Measurements from ENCODE around the gene KRTAP16-1. TPM values are rescaled to one million over a fixed set of nuclear protein-coding genes. Genes with fewer than 3 reads are reported as not detected.
"Not testable (repeated sequence)": the region's sequence is repeated elsewhere in the genome, so short reads cannot be mapped to it uniquely, and the experiment has no call there.

Gene KRTAP16-1, protein sequence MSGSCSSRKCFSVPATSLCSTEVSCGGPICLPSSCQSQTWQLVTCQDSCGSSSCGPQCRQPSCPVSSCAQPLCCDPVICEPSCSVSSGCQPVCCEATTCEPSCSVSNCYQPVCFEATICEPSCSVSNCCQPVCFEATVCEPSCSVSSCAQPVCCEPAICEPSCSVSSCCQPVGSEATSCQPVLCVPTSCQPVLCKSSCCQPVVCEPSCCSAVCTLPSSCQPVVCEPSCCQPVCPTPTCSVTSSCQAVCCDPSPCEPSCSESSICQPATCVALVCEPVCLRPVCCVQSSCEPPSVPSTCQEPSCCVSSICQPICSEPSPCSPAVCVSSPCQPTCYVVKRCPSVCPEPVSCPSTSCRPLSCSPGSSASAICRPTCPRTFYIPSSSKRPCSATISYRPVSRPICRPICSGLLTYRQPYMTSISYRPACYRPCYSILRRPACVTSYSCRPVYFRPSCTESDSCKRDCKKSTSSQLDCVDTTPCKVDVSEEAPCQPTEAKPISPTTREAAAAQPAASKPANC
- total RNA-seq = not detected

DNA sequence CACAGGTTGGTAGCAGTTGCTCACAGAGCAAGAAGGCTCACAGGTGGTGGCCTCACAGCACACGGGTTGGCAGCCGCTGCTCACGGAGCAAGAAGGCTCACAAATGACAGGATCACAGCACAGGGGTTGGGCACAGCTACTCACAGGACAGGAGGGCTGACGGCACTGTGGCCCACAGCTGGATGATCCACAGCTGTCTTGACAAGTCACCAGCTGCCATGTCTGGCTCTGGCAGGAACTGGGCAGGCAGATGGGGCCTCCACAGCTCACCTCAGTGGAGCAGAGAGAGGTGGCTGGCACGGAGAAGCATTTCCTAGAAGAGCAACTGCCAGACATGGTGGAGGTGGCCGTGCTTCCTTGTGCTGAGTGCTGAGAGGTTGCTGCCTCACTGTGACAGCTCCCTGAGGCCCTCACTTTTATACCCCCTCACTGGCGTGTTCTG is at the start of gene KRTAP16-1:
Gene KRTAP16-1, minus strand, starts transcription at position 392 of the 442 bp plus-strand sequence. Its CDS starts 56 bp downstream, at position 336.
- Histone ChIP-seq H3K4me3 (peak within 1 kb of the TSS in 1 of 4 donors; percentile 17), H3K27me3 (no peaks in the 10 kb centered on the region), H3K9me3 (no peaks in the 10 kb centered on the region), H3K36me3 (no peaks in the 10 kb centered on the region), H3K27ac (peak within 1 kb of the TSS in 3 of 4 donors; percentile 30 to 77 (median 62)), H3K4me1 (peaks cover 0 to 23% (median 0%) of the 10 kb centered on the region in 4 donors)
- DNase-seq = peak; percentile 42 to 58 (median 45)
- TF ChIP-seq CTCF (IDR thresholded peaks at IDR 0.05) = no peak
- no peak for TF ChIP-seq POLR2A (IDR thresholded peaks at IDR 0.05)

- H3K27ac ChIP-seq = no peak overlapping the region
- no peak for TF ChIP-seq CTCF (IDR thresholded peaks at IDR 0.05)
- TF ChIP-seq POLR2A (IDR thresholded peaks at IDR 0.05) = no peak
Measured at GRCh38 chr17:41354536-41354935, 45.4 kb upstream of the KRTAP16-1 start.

DNA sequence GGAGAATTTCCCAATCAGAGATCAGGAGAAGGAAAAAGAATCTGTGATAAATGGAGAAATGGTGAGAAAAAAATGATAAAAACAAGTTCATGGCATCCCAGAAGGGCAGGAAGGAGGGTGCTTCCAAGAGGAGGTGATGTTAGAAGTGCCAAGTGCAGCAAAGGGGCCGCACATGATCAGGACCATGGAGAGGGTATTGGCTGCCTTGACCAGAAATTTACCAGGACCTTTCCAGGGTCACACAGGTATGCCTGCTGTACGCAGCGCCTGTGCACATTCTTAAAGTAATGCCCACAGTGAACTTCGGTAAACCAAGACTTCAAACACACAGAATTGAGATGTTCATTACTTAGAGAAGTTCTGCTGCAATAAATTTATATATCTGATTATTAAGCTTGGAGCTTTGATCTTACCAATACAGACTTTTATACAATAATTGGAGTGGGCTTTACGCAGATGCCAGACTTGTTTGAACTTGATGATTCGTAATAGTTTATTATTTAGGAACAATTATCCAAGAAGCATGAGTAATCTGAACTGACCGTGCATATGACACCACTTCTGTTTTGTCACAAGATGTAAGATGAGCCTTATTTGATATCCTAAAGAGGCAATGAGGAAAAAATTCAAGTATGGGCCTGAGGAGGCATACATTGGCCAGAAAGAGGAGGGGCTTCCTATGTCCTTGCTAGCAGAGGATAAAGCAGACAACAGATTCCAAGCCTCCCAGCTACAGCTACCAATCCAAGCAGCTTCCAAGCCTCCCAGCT is 43.7 kb upstream of the KRTAP16-1 start:
- H3K27ac ChIP-seq = no peak overlapping the region
- no peaks in the 10 kb centered on the region for H3K27me3 ChIP-seq
- H3K4me3 ChIP-seq = no peak overlapping the region
- DNase-seq = no peak
- TF ChIP-seq CTCF (IDR thresholded peaks at IDR 0.05) (no peak), POLR2A (IDR thresholded peaks at IDR 0.05) (no peak)
- no peaks in the 10 kb centered on the region for H3K9me3 ChIP-seq
- no peaks in the 10 kb centered on the region for H3K36me3 ChIP-seq
- no peaks in the 10 kb centered on the region for H3K4me1 ChIP-seq

More at GRCh38 chr17:41354536-41354935, 45.4 kb upstream of the KRTAP16-1 start:
- Histone ChIP-seq H3K36me3 (no peaks in the 10 kb centered on the region), H3K27me3 (no peaks in the 10 kb centered on the region), H3K4me3 (no peak overlapping the region), H3K9me3 (no peaks in the 10 kb centered on the region), H3K4me1 (no peaks in the 10 kb centered on the region)
- no peak for DNase-seq

GRCh38 chr17:41351177-41351576 is 42.1 kb upstream of the KRTAP16-1 start:
- TF ChIP-seq CTCF (IDR thresholded peaks at IDR 0.05) (no peak), POLR2A (IDR thresholded peaks at IDR 0.05) (no peak)
- Histone ChIP-seq H3K4me3 (no peak overlapping the region), H3K27me3 (no peaks in the 10 kb centered on the region), H3K36me3 (no peaks in the 10 kb centered on the region), H3K4me1 (no peaks in the 10 kb centered on the region), H3K9me3 (no peaks in the 10 kb centered on the region), H3K27ac (no peak overlapping the region)
- DNase-seq = no peak

DNA sequence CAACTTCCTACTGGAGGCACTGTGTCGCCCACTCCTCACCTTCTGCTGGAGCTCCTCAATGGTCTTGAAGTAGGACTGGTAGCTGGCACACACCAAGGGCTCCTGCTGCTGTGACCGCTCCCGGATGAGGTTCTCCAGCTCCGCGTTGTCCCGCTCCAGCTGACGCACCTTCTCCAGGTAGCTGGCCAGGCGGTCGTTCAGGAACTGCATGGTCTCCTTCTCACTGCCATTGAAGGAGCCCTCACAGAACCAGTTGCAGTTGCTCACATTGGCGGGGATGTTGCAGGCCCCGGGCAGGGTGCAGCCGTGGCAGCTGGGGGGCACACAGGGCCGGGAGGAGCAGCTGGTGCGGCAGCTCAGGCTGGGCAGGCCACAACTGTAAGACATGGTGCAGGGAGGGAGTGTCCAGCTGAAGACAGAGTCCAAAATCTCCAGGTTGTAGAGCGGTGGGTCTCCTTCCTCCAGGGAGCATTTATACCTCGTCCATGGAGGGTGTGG is 41.3 kb upstream of the KRTAP16-1 start, which contains the start of gene KRT33A:
Gene KRT33A, minus strand, starts transcription at position 448 of the 498 bp plus-strand sequence. Its CDS starts 61 bp downstream, at position 387.
- H3K27ac ChIP-seq, H3K9me3 ChIP-seq, H3K4me1 ChIP-seq, DNase-seq, H3K4me3 ChIP-seq, H3K27me3 ChIP-seq, H3K36me3 ChIP-seq: not testable (repeated sequence)

All from Peyer's patch (tissue), 4 donors.